ENCODE data around the gene MTHFD2L.

The MTHFD2L gene

DNA sequence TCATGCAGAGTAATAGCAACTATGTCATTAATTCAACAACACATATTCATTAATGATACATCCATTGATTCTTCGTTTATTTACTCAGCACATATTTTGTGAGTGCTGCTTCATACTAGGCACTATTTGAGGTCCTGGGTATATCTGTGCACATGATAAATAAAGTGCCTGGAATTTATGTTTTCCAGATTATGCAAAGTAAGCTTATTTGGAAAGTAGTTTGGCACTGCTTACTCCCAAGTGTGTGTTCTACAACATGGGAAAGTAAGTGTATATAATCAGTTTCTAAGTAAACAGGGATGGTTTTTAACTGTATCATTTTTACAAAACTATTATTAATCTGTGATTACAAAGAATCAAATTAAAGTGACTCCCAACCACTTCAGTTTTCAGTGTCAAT is 133.6 kb downstream of the MTHFD2L start:
- DNase-seq, result no peak
- Histone ChIP-seq H3K9me3 (ENCODE audit: control insufficient read depth, low read length) (no peaks in the 10 kb centered on the region), H3K27ac (ENCODE audit: insufficient read depth, low read length, poor library complexity, severe bottlenecking) (no peak overlapping the region), H3K4me1 (ENCODE audit: control insufficient read depth, insufficient read depth, low read length, poor library complexity, severe bottlenecking) (no peaks in the 10 kb centered on the region), H3K4me3 (ENCODE audit: insufficient read depth, low read depth, low read length, poor library complexity, severe bottlenecking) (no peak overlapping the region), H3K27me3 (replicated peaks; ENCODE audit: control insufficient read depth, insufficient read depth, low read length, poor library complexity, severe bottlenecking) (no peaks in the 10 kb centered on the region), H3K36me3 (ENCODE audit: control insufficient read depth, insufficient read depth, low read length) (no peaks in the 10 kb centered on the region)

DNA sequence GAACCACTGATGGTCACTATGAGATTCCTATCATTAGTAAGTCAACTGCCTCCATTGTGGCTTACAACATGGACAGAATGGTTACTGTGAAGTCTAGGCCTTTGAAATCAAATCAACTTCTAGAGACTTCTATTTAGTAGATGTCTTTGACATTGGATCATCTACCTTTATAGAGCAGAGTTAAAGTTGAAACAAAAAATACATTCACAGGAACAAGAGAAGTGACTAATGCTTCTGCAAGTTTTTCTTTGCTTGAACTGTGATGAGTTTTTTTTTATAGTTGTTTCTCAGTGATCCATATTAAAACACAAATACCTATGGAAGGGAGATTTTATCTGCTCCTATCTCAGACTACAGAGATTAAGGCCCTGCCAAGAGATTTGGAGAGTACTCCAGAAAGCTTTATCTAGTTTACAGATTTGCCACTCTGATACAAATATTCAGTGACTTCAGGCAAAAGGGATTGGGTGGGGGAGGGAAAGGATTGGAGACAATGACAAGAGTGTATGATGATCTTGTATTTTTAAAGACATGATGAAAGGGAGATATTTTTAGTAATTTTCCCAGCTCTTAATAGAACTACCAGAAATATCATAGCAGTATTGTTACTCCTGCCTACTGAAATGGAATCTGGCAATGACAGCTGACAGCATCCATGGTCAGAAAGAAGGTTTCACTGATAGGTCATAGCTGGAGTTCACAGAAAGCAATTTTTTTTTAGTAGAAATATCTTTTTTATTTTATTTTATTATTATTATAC is 134.4 kb downstream of the MTHFD2L start:
- DNase-seq, result no peak
- H3K27ac ChIP-seq (ENCODE audit: insufficient read depth, low read length, poor library complexity, severe bottlenecking), result no peak overlapping the region
- H3K4me3 ChIP-seq (ENCODE audit: insufficient read depth, low read depth, low read length, poor library complexity, severe bottlenecking), result no peak overlapping the region
- no peaks in the 10 kb centered on the region for H3K9me3 ChIP-seq (ENCODE audit: control insufficient read depth, low read length)
- H3K27me3 ChIP-seq (replicated peaks; ENCODE audit: control insufficient read depth, insufficient read depth, low read length, poor library complexity, severe bottlenecking), result no peaks in the 10 kb centered on the region
- no peaks in the 10 kb centered on the region for H3K36me3 ChIP-seq (ENCODE audit: control insufficient read depth, insufficient read depth, low read length)
- H3K4me1 ChIP-seq (ENCODE audit: control insufficient read depth, insufficient read depth, low read length, poor library complexity, severe bottlenecking), result no peaks in the 10 kb centered on the region

DNA sequence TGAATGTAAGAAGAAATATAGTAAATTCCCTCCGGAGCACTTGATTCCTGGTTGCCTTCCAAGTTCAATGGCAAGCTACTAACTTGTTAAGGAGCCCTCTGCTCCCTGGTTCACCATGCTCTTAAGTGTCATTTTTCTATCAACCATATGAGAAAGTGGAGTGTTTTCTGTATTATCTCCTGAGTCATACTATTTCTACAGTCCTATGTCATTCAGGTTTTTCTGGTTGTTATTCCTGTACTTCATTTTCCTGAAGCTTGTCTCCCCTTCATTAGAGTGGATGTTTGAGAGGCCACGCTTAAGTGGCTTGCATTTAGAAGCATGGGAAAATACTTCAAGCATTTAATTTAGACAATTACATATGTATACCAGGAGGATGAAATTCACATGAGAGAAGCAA is 135.6 kb downstream of the MTHFD2L start:
- Histone ChIP-seq H3K4me1 (ENCODE audit: control insufficient read depth, insufficient read depth, low read length, poor library complexity, severe bottlenecking) (no peaks in the 10 kb centered on the region), H3K9me3 (ENCODE audit: control insufficient read depth, low read length) (no peaks in the 10 kb centered on the region), H3K27me3 (replicated peaks; ENCODE audit: control insufficient read depth, insufficient read depth, low read length, poor library complexity, severe bottlenecking) (no peaks in the 10 kb centered on the region), H3K36me3 (ENCODE audit: control insufficient read depth, insufficient read depth, low read length) (no peaks in the 10 kb centered on the region), H3K27ac (ENCODE audit: insufficient read depth, low read length, poor library complexity, severe bottlenecking) (no peak overlapping the region), H3K4me3 (ENCODE audit: insufficient read depth, low read depth, low read length, poor library complexity, severe bottlenecking) (no peak overlapping the region)
- DNase-seq, result no peak

DNA sequence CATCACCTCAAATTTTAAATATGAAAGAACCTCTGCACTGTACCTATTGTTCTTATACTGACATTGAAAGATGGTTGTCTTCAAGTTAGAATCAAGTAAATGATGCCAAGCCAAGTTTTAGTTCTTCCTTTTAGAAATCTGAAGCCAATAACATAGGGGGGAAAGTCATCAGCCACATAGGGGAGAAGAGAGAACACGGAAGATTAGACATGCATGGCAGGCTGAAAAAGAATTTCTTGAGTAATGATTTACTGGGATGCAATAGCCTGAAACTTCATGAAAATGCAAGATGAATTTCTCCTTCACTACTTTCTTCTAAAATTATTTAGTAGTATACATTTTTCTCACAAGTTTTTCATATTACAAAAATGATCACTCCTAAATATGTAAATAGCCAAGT is 136.8 kb downstream of the MTHFD2L start:
- Histone ChIP-seq H3K9me3 (ENCODE audit: control insufficient read depth, low read length) (no peaks in the 10 kb centered on the region), H3K4me3 (ENCODE audit: insufficient read depth, low read depth, low read length, poor library complexity, severe bottlenecking) (no peak overlapping the region), H3K27ac (ENCODE audit: insufficient read depth, low read length, poor library complexity, severe bottlenecking) (no peak overlapping the region), H3K4me1 (ENCODE audit: control insufficient read depth, insufficient read depth, low read length, poor library complexity, severe bottlenecking) (no peaks in the 10 kb centered on the region), H3K36me3 (ENCODE audit: control insufficient read depth, insufficient read depth, low read length) (no peaks in the 10 kb centered on the region), H3K27me3 (replicated peaks; ENCODE audit: control insufficient read depth, insufficient read depth, low read length, poor library complexity, severe bottlenecking) (no peaks in the 10 kb centered on the region)
- no peak for DNase-seq

DNA sequence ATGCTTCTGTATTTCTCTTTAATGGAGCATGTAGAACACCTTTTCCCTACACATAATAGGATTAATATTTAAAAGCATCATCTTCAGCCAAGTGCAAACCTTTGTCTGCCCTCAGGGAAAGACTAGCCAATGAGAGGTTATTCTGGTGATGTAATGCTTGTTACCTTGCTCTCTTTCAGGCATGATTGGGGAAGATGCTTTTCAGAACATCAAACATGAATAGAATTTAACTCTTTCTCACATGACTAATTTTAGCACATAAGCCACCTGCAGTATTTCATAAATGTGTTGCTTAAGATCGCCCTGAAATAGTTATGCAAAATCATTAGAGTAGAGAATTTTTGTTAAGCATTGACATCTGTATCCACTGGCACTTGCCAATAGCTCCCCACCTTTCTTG is 139.6 kb downstream of the MTHFD2L start:
- Histone ChIP-seq H3K27ac (ENCODE audit: insufficient read depth, low read length, poor library complexity, severe bottlenecking) (no peak overlapping the region), H3K9me3 (ENCODE audit: control insufficient read depth, low read length) (no peaks in the 10 kb centered on the region), H3K4me3 (ENCODE audit: insufficient read depth, low read depth, low read length, poor library complexity, severe bottlenecking) (no peak overlapping the region), H3K36me3 (ENCODE audit: control insufficient read depth, insufficient read depth, low read length) (no peaks in the 10 kb centered on the region), H3K27me3 (replicated peaks; ENCODE audit: control insufficient read depth, insufficient read depth, low read length, poor library complexity, severe bottlenecking) (no peaks in the 10 kb centered on the region), H3K4me1 (ENCODE audit: control insufficient read depth, insufficient read depth, low read length, poor library complexity, severe bottlenecking) (no peaks in the 10 kb centered on the region)
- no peak for DNase-seq

DNA sequence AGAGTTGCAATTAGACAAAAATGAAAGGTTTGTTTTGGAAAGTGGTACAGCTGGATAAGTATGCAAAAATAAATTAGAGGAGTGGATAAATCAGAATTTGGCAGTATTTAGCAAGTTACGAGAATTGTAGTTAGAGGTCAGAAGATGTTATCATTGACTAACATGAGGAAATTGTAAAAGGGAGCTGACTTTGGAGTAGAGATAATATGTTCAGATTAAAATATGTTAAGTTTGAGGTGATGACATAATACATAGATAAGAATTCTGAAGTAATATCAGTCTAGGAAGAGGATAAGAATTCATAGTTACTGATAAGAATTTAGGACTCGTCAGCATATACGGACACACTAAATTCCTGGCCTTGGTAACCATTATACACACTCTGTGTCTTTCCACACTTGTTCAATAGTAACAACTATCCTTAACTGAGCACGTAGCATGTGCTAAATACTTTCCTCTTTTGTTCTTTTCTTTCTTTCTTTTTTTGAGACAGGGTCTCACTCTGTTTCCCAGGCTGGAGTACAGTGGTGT is 146.2 kb downstream of the MTHFD2L start:
- H3K4me3 ChIP-seq (ENCODE audit: insufficient read depth, low read depth, low read length, poor library complexity, severe bottlenecking), result no peak overlapping the region
- no peaks in the 10 kb centered on the region for H3K4me1 ChIP-seq (ENCODE audit: control insufficient read depth, insufficient read depth, low read length, poor library complexity, severe bottlenecking)
- no peaks in the 10 kb centered on the region for H3K36me3 ChIP-seq (ENCODE audit: control insufficient read depth, insufficient read depth, low read length)
- no peaks in the 10 kb centered on the region for H3K27me3 ChIP-seq (replicated peaks; ENCODE audit: control insufficient read depth, insufficient read depth, low read length, poor library complexity, severe bottlenecking)
- no peaks in the 10 kb centered on the region for H3K9me3 ChIP-seq (ENCODE audit: control insufficient read depth, low read length)
- H3K27ac ChIP-seq (ENCODE audit: insufficient read depth, low read length, poor library complexity, severe bottlenecking), result no peak overlapping the region
- DNase-seq, result no peak

DNA sequence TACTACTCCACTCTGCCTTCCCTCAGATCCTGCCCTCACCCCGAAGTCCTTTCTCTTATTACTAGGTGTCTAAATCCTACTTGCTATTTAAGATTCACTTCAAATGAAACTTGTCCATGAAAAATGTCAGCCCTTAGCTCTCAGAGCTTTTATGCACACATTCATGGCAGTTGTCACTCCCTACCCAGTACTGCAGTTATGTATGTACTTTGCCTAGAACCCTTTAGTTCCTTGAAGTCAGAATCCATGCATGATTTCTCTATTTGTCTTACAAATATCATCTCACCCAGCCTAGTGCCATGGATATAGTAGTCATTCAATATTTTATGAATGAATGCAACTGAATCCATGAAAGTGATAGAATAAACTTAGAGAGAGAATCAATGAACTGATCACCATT is 147.1 kb downstream of the MTHFD2L start:
- Histone ChIP-seq H3K27me3 (replicated peaks; ENCODE audit: control insufficient read depth, insufficient read depth, low read length, poor library complexity, severe bottlenecking) (no peaks in the 10 kb centered on the region), H3K36me3 (ENCODE audit: control insufficient read depth, insufficient read depth, low read length) (no peaks in the 10 kb centered on the region), H3K9me3 (ENCODE audit: control insufficient read depth, low read length) (no peaks in the 10 kb centered on the region), H3K27ac (ENCODE audit: insufficient read depth, low read length, poor library complexity, severe bottlenecking) (no peak overlapping the region), H3K4me3 (ENCODE audit: insufficient read depth, low read depth, low read length, poor library complexity, severe bottlenecking) (no peak overlapping the region), H3K4me1 (ENCODE audit: control insufficient read depth, insufficient read depth, low read length, poor library complexity, severe bottlenecking) (no peaks in the 10 kb centered on the region)
- DNase-seq, result no peak

DNA sequence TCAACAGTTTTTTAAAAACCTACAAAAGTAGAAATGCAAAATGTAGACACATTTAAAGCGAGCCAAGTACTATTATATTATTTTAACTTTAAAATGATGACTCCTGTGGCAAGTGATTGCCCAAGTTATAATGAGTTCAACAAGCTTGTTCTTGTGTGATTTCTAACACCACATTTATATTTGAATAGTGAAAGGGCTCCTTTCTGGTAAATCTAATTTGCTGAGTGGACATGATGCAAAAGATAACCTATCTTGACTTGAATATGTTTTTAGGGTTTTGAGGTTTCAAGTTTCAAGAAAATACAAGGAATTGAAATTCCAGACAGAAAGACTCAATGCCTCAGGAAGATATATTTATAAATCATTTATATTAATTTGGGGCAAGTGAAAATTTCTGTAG is 149.3 kb downstream of the MTHFD2L start:
- H3K9me3 ChIP-seq (ENCODE audit: control insufficient read depth, low read length), result no peaks in the 10 kb centered on the region
- H3K36me3 ChIP-seq (ENCODE audit: control insufficient read depth, insufficient read depth, low read length), result no peaks in the 10 kb centered on the region
- no peaks in the 10 kb centered on the region for H3K27me3 ChIP-seq (replicated peaks; ENCODE audit: control insufficient read depth, insufficient read depth, low read length, poor library complexity, severe bottlenecking)
- DNase-seq, result no peak
- no peak overlapping the region for H3K4me3 ChIP-seq (ENCODE audit: insufficient read depth, low read depth, low read length, poor library complexity, severe bottlenecking)
- H3K4me1 ChIP-seq (ENCODE audit: control insufficient read depth, insufficient read depth, low read length, poor library complexity, severe bottlenecking), result no peaks in the 10 kb centered on the region
- no peak overlapping the region for H3K27ac ChIP-seq (ENCODE audit: insufficient read depth, low read length, poor library complexity, severe bottlenecking)

DNA sequence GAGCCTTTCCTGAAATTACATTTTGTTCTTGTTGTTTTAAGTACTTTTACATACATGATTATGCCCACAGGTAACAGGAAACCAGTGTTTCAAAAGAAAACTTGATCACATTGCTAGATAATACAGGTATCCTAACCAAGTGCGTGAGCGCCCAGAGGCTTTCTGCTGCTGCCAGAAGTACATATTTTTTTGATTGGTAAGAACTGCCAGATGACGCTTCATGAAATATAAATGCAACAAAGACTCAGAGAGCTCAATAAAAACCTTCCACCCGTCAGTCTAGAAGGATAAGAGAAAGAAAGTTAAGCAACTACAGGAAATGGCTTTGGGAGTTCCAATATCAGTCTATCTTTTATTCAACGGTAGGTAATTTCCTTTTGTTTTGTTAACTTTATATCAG is 150.3 kb downstream of the MTHFD2L start, which contains the start of gene EPGN:
Gene EPGN, plus strand, starts transcription at position 256 of the 400 bp plus-strand sequence. Its CDS starts 64 bp downstream, at position 320.
- Histone ChIP-seq H3K27ac (ENCODE audit: insufficient read depth, low read length, poor library complexity, severe bottlenecking) (no peak within 1 kb of the TSS), H3K4me3 (ENCODE audit: insufficient read depth, low read depth, low read length, poor library complexity, severe bottlenecking) (no peak within 1 kb of the TSS)

DNA sequence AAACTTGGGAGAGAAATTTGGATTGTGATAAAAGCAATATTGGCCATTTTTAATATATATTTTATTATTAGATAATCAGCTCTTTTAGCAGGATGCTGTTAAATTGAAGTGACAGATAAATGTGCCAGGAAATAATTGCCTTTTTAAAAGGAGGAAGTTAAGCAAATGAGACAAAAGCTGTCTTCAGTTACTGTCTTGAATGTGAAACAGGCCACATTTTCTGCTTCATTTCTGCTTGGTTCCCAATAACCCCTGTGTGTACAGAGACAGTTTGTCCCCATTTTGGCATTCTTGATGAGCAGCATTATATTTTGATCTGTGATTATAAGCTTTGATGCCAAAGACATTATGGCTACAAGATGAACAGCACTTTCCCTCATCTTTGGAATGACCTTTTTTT is 151.3 kb downstream of the MTHFD2L start:
- Histone ChIP-seq H3K27ac (ENCODE audit: insufficient read depth, low read length, poor library complexity, severe bottlenecking) (no peak overlapping the region), H3K4me3 (ENCODE audit: insufficient read depth, low read depth, low read length, poor library complexity, severe bottlenecking) (no peak overlapping the region)
- DNase-seq, result no peak

More for the DNA sequence above, 150.3 kb downstream of the MTHFD2L start, which contains the start of gene EPGN:
- H3K4me1 ChIP-seq (ENCODE audit: control insufficient read depth, insufficient read depth, low read length, poor library complexity, severe bottlenecking), result no peaks in the 10 kb centered on the region
- no peaks in the 10 kb centered on the region for H3K9me3 ChIP-seq (ENCODE audit: control insufficient read depth, low read length)
- no peaks in the 10 kb centered on the region for H3K27me3 ChIP-seq (replicated peaks; ENCODE audit: control insufficient read depth, insufficient read depth, low read length, poor library complexity, severe bottlenecking)
- DNase-seq, result no peak
- no peaks in the 10 kb centered on the region for H3K36me3 ChIP-seq (ENCODE audit: control insufficient read depth, insufficient read depth, low read length)

More for the DNA sequence above, 151.3 kb downstream of the MTHFD2L start:
- H3K36me3 ChIP-seq (ENCODE audit: control insufficient read depth, insufficient read depth, low read length), result no peaks in the 10 kb centered on the region
- H3K4me1 ChIP-seq (ENCODE audit: control insufficient read depth, insufficient read depth, low read length, poor library complexity, severe bottlenecking), result no peaks in the 10 kb centered on the region
- H3K9me3 ChIP-seq (ENCODE audit: control insufficient read depth, low read length), result no peaks in the 10 kb centered on the region
- H3K27me3 ChIP-seq (replicated peaks; ENCODE audit: control insufficient read depth, insufficient read depth, low read length, poor library complexity, severe bottlenecking), result no peaks in the 10 kb centered on the region

Data from effector memory CD4-positive, alpha-beta T cell (primary cell).